Activated T-helper 2 cell treated with anti-CD3 and anti-CD28 coated beads, Interferon-gamma antibody, Interleukin-2, Interleukin-4, amounts not matched to agents 10 μg/mL and 5 μg/mL and 100 μg/mL, durations not matched to agents 14 hours and 24 hours and 36 hours (primary cell): Measurements from ENCODE around the gene FAT1. TPM values are rescaled to one million over a fixed set of nuclear protein-coding genes. Genes with fewer than 3 reads are reported as not detected.
"Not testable (repeated sequence)": the region's sequence is repeated elsewhere in the genome, so short reads cannot be mapped to it uniquely, and the experiment has no call there.

Experiments
- DNase-seq: peaks from one replicate; pipeline ENCODE4 v3.0.0; 2021; ENCODE audit warnings: low spot score
- H3K27ac Mint-ChIP-seq: one replicate; pipeline ENCODE4 v1.8.0; 2021; ENCODE audit warnings: mixed read lengths
- H3K27me3 Mint-ChIP-seq: one replicate; pipeline ENCODE4 v1.8.0; 2021; ENCODE audit warnings: low read depth, mixed read lengths
- H3K36me3 Mint-ChIP-seq: one replicate; pipeline ENCODE4 v1.8.0; 2021; ENCODE audit warnings: low read depth, mixed read lengths
- H3K4me1 Mint-ChIP-seq: one replicate; pipeline ENCODE4 v1.8.0; 2021; ENCODE audit warnings: low read depth, mixed read lengths
- H3K4me3 Mint-ChIP-seq: one replicate; pipeline ENCODE4 v1.8.0; 2021; ENCODE audit warnings: low read depth, mild to moderate bottlenecking, moderate library complexity, mixed read lengths
- H3K9me3 Mint-ChIP-seq: one replicate; pipeline ENCODE4 v1.8.0; 2021; ENCODE audit warnings: mixed read lengths
- intact Hi-C: fragments of 100-400 bp; cut with micrococcal nuclease; formaldehyde crosslinking; loops from one replicate; pipeline ENCODE4 v1.15.1; 2023
- total RNA-seq: library from RNA; stranded (reverse); gene quantifications from 2 replicates; pipeline ENCODE4 v1.2.3, GENCODE V29; 2022

FAT1 gene, protein sequence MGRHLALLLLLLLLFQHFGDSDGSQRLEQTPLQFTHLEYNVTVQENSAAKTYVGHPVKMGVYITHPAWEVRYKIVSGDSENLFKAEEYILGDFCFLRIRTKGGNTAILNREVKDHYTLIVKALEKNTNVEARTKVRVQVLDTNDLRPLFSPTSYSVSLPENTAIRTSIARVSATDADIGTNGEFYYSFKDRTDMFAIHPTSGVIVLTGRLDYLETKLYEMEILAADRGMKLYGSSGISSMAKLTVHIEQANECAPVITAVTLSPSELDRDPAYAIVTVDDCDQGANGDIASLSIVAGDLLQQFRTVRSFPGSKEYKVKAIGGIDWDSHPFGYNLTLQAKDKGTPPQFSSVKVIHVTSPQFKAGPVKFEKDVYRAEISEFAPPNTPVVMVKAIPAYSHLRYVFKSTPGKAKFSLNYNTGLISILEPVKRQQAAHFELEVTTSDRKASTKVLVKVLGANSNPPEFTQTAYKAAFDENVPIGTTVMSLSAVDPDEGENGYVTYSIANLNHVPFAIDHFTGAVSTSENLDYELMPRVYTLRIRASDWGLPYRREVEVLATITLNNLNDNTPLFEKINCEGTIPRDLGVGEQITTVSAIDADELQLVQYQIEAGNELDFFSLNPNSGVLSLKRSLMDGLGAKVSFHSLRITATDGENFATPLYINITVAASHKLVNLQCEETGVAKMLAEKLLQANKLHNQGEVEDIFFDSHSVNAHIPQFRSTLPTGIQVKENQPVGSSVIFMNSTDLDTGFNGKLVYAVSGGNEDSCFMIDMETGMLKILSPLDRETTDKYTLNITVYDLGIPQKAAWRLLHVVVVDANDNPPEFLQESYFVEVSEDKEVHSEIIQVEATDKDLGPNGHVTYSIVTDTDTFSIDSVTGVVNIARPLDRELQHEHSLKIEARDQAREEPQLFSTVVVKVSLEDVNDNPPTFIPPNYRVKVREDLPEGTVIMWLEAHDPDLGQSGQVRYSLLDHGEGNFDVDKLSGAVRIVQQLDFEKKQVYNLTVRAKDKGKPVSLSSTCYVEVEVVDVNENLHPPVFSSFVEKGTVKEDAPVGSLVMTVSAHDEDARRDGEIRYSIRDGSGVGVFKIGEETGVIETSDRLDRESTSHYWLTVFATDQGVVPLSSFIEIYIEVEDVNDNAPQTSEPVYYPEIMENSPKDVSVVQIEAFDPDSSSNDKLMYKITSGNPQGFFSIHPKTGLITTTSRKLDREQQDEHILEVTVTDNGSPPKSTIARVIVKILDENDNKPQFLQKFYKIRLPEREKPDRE (N-terminal part only)
- 0.05 TPM in 2 replicates for total RNA-seq

GRCh38 chr4:186723292-186724057 lies at the start of gene FAT1:
Gene FAT1, minus strand, starts transcription at chr4:186723856. Its CDS starts 14,029 bp downstream, at chr4:186709827.
- Mint-ChIP-seq H3K27ac (no peak within 1 kb of the TSS), H3K9me3 (peaks cover 4% of the 10 kb centered on the region), H3K4me3 (peak within 1 kb of the TSS; percentile 40), H3K36me3 (no peaks in the 10 kb centered on the region), H3K4me1 (no peaks in the 10 kb centered on the region), H3K27me3 (peaks cover 44% of the 10 kb centered on the region)
- intact Hi-C loops = no loop called here
- peak; percentile 10 for DNase-seq

DNA sequence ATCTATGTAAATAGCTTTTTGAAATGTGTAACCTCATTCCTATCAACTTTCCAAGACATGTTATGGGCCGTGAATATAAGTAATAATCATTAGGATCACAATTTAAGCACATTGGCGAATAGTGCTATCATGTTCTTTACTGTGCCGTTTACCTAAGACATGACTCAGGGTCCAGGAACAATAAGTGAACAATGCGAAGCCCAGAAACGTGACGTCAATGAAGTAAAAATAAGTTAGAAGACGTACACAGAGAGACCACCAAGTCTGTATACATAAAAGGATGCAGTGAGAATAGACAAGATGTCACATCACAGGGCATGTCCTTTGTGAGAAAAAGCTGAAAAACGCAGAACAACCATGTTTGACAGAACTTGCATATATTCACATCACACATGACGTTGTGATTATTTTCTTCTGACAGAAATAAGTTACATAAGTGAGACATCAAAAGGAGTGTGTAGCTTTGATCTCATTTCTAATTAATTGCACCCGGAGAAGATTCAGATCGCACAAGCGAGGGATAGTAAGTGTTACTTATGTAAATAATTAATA lies 49.4 kb upstream of the FAT1 start:
- peaks cover 14% of the 10 kb centered on the region for H3K9me3 Mint-ChIP-seq
- no peak overlapping the region for H3K4me3 Mint-ChIP-seq
- H3K27me3 Mint-ChIP-seq = no peaks in the 10 kb centered on the region
- intact Hi-C loops = no loop called here
- H3K4me1 Mint-ChIP-seq = no peaks in the 10 kb centered on the region
- no peaks in the 10 kb centered on the region for H3K36me3 Mint-ChIP-seq
- DNase-seq = no peak
- H3K27ac Mint-ChIP-seq = no peak overlapping the region

GRCh38 chr4:186771624-186772023 lies 48.0 kb upstream of the FAT1 start:
- H3K27ac Mint-ChIP-seq = no peak overlapping the region

DNA sequence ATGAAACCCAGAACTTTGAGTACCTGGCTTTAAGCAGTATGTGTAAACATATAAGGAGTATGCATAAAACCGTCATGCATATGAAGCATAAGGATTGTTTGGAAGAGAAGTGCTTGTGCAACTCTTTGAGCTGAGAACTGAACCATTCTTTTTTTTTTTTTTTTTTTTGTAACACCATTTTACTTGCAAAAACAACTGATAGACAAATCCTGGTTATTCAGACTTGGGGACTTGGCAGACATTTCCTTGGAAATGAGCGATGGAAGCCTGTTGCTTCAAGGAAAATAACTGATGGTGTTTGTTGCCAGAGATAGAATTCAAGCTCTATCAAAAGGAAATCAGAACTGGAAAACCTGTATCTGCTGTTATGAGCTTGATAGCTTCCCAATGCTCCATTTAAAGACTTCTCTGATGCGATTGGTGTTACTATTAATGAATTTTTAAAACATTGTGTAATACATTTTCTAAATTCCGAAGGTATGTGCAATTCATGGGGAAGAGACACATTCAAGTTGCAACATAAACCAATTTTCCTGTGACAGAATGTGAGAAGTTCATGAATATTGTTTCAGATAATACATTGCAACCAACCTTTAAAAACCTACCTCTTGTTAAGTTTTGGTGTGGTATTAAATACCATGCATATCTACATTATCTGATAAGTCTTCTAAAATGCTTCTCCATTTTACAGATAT lies 47.0 kb upstream of the FAT1 start:
- H3K27ac Mint-ChIP-seq = no peak overlapping the region
- H3K4me1 Mint-ChIP-seq = no peaks in the 10 kb centered on the region
- no peak overlapping the region for H3K4me3 Mint-ChIP-seq
- H3K27me3 Mint-ChIP-seq = no peaks in the 10 kb centered on the region
- H3K9me3 Mint-ChIP-seq = peaks cover 16% of the 10 kb centered on the region
- no peaks in the 10 kb centered on the region for H3K36me3 Mint-ChIP-seq
- no peak for DNase-seq
- intact Hi-C loops = no loop called here

More at GRCh38 chr4:186771624-186772023, 48.0 kb upstream of the FAT1 start:
- intact Hi-C loops = no loop called here
- no peak overlapping the region for H3K4me3 Mint-ChIP-seq
- H3K36me3 Mint-ChIP-seq = no peaks in the 10 kb centered on the region
- H3K27me3 Mint-ChIP-seq = no peaks in the 10 kb centered on the region
- H3K9me3 Mint-ChIP-seq = peaks cover 22% of the 10 kb centered on the region
- no peak for DNase-seq
- no peaks in the 10 kb centered on the region for H3K4me1 Mint-ChIP-seq

DNA sequence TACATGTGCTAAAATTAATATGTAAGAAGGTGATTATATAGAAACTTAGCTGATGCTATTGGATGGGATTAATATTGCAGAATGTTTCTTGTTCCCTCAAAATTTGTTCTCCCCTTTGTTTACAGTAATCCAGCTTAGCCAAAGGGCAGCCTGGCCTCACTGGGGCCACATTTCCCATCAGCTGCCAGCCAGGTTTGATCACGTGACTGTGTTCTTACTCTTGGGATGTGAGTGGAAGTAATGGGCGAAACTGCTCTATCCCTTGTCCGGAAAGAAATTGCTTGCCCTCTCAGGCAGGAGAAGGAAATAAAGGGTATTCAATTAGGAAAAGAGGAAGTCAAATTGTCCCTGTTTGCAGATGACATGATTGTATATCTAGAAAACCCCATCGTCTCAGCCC lies 44.1 kb upstream of the FAT1 start:
- Mint-ChIP-seq H3K4me1 (no peaks in the 10 kb centered on the region), H3K36me3 (no peaks in the 10 kb centered on the region), H3K27ac (no peak overlapping the region), H3K4me3 (no peak overlapping the region), H3K9me3 (peaks cover 12% of the 10 kb centered on the region), H3K27me3 (no peaks in the 10 kb centered on the region)
- no peak for DNase-seq
- intact Hi-C loops = no loop called here

- H3K27me3 Mint-ChIP-seq = no peaks in the 10 kb centered on the region
These were observed 42.3 kb upstream of the FAT1 start for GRCh38 chr4:186765673-186766546.

DNA sequence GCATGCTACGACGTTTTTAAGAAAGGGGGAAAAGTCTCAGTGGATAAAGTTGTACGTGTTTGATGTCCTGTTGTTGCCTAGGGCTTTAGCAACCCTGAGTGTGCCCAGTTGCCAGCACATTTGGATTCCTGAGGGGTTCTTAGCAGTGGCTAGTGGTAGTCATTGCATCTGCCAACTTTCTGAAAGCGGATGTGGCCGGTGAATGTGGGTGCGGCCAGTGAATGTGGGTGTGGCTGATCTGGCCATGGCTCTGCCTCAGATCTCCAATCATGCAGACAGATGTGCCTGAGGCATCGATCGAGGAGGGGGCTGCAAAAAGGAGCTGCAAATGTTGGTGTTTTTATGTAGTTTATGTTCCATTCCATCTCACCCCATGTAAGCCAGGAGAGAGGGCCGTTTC lies 41.5 kb upstream of the FAT1 start:
- H3K27me3 Mint-ChIP-seq = no peaks in the 10 kb centered on the region
- H3K4me1 Mint-ChIP-seq = no peaks in the 10 kb centered on the region
- H3K27ac Mint-ChIP-seq = no peak overlapping the region
- H3K9me3 Mint-ChIP-seq = peaks cover 18% of the 10 kb centered on the region
- no peaks in the 10 kb centered on the region for H3K36me3 Mint-ChIP-seq
- intact Hi-C loops = no loop called here
- H3K4me3 Mint-ChIP-seq = no peak overlapping the region
- no peak for DNase-seq

More at GRCh38 chr4:186765673-186766546, 42.3 kb upstream of the FAT1 start:
- Mint-ChIP-seq H3K4me1 (no peaks in the 10 kb centered on the region), H3K9me3 (peaks cover 16% of the 10 kb centered on the region), H3K27ac (no peak overlapping the region), H3K4me3 (no peak overlapping the region), H3K36me3 (no peaks in the 10 kb centered on the region)
- no peak for DNase-seq
- intact Hi-C loops = no loop called here

DNA sequence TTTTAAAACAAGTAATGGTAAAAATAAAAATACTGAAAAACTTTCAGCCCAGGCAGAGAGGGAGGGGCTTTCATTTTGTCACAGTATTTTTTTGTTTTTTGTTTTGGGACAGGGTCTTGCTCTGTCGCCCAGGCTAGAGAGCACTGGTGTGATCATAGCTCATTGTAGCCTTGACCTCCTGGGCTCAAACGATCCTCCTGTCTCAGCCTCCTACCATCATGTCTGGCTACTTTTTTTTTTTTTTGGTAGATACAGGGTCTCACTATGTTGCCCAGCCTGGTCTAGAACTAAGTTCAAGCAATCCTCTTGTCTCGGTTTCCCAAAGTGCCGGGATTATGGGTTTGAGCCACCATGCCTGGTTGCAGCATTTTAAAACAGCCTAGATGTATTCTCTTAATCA lies 40.8 kb upstream of the FAT1 start:
- no peak for DNase-seq
- H3K27me3 Mint-ChIP-seq = no peaks in the 10 kb centered on the region
- no peaks in the 10 kb centered on the region for H3K4me1 Mint-ChIP-seq
- H3K27ac Mint-ChIP-seq = no peak overlapping the region
- intact Hi-C loops = no loop called here
- no peak overlapping the region for H3K4me3 Mint-ChIP-seq
- peaks cover 16% of the 10 kb centered on the region for H3K9me3 Mint-ChIP-seq
- H3K36me3 Mint-ChIP-seq = no peaks in the 10 kb centered on the region

- intact Hi-C loops = no loop called here
- Mint-ChIP-seq H3K27me3 (no peaks in the 10 kb centered on the region), H3K27ac (no peak overlapping the region), H3K36me3 (no peaks in the 10 kb centered on the region), H3K9me3 (peaks cover 22% of the 10 kb centered on the region), H3K4me1 (no peaks in the 10 kb centered on the region), H3K4me3 (no peak overlapping the region)
- no peak for DNase-seq
These were observed 39.2 kb upstream of the FAT1 start for GRCh38 chr4:186762865-186763264.

DNA sequence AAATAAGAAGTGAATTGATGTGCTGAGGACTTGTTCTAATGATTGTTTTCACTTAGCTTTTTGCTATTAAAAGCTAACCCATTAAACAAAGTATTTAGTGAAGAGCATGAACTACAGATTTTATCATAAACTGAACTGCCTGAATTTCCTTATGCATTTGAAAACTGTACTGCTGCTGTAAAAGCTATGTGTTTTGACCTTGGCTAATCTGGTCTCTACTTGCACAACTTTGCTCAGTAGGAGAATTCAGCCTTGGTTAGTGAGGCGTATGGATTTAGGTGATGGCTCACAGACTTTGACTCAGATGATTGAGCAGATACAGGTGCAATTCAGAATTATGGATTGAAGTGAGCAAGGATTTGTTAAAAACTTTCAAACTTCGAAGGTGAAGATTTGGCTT lies 38.7 kb upstream of the FAT1 start:
- no peak overlapping the region for H3K27ac Mint-ChIP-seq
- no peaks in the 10 kb centered on the region for H3K27me3 Mint-ChIP-seq
- H3K36me3 Mint-ChIP-seq = no peaks in the 10 kb centered on the region
- peaks cover 21% of the 10 kb centered on the region for H3K9me3 Mint-ChIP-seq
- DNase-seq = no peak
- no peaks in the 10 kb centered on the region for H3K4me1 Mint-ChIP-seq
- no peak overlapping the region for H3K4me3 Mint-ChIP-seq
- intact Hi-C loops = no loop called here

- intact Hi-C loops, H3K4me1 Mint-ChIP-seq, H3K36me3 Mint-ChIP-seq: not testable (repeated sequence)
These were observed 38.3 kb upstream of the FAT1 start for GRCh38 chr4:186761956-186762355.

More at GRCh38 chr4:186761956-186762355, 38.3 kb upstream of the FAT1 start:
- not testable (repeated sequence) for H3K27ac Mint-ChIP-seq, H3K27me3 Mint-ChIP-seq, H3K4me3 Mint-ChIP-seq, DNase-seq
- H3K9me3 Mint-ChIP-seq = peaks cover 23% of the 10 kb centered on the region
